PC-9 (cell line): ENCODE data around the gene SORBS2. TPM values are rescaled to one million over a fixed set of nuclear protein-coding genes. Genes with fewer than 3 reads are reported as not detected.
A peak's percentile ranks its signal among the peaks of the same experiment; 100 is the strongest.
"Not testable (repeated sequence)": the region's sequence is repeated elsewhere in the genome, so short reads cannot be mapped to it uniquely, and the experiment has no call there.

Source experiments
- BruUV-seq: library from RNA; stranded (reverse); fragments of 400-500 nt; replicated peaks from 2 replicates; lab custom pipeline; 2021; lab: Mats Ljungman, UMichigan
- CTCF ChIA-PET: fragments of 300-600 bp; sonication (Branson Sonifier 250); formaldehyde crosslinking; loops from one replicate; lab custom pipeline; 2022; ENCODE audit warnings: antibody characterized with exemption; lab: Charles Lee
- POLR2A ChIA-PET: fragments of 300-600 bp; sonication (Branson Sonifier 250); formaldehyde crosslinking; loops from one replicate; lab custom pipeline; 2022; ENCODE audit warnings: antibody characterized with exemption; ENCODE audit not compliant: unreplicated experiment; lab: Charles Lee
- DNase-seq, 2 experiments: peaks; one replicate each; pipeline versions ENCODE4 v3.0.0 to v3.0.0-alpha.2; 2015 to 2022; ENCODE audit warnings: mixed read lengths in 1 of 2
- H2AFZ ChIP-seq: fragments of 200-600 bp; sonication (generic); 2 replicates; pipeline ENCODE4 v1.8.1; 2017; ENCODE audit warnings: antibody characterized with exemption
- H3F3A ChIP-seq: fragments of 200-600 bp; sonication (generic); 2 replicates; pipeline ENCODE4 v1.8.1; 2017; ENCODE audit warnings: antibody characterized with exemption, mild to moderate bottlenecking, low read depth; ENCODE audit not compliant: insufficient read depth
- H3K27ac ChIP-seq: fragments of 200-600 bp; sonication (generic); 2 replicates; pipeline ENCODE4 v1.6.1; 2016; ENCODE audit warnings: mixed run types
- H3K27me3 ChIP-seq: fragments of 200-600 bp; sonication (generic); 2 replicates; pipeline ENCODE4 v1.6.1; 2016; ENCODE audit warnings: low read depth, mixed run types; ENCODE audit not compliant: insufficient read depth
- H3K36me3 ChIP-seq: fragments of 200-600 bp; sonication (generic); 2 replicates; pipeline ENCODE4 v1.6.1; 2016; ENCODE audit warnings: low read depth, mixed run types
- H3K4me1 ChIP-seq: fragments of 200-600 bp; sonication (generic); replicated peaks from 2 replicates; pipeline ENCODE4 v1.6.1; 2016; ENCODE audit warnings: mixed run types; ENCODE audit not compliant: insufficient read depth
- H3K4me2 ChIP-seq: fragments of 200-600 bp; sonication (generic); 2 replicates; pipeline ENCODE4 v1.6.1; 2017; ENCODE audit warnings: mixed run types
- H3K4me3 ChIP-seq: fragments of 200-600 bp; sonication (generic); 2 replicates; pipeline ENCODE4 v1.6.1; 2016; ENCODE audit warnings: mixed run types
- H3K79me2 ChIP-seq: fragments of 200-600 bp; sonication (generic); 2 replicates; pipeline ENCODE4 v1.6.1; 2017; ENCODE audit warnings: low read depth, mixed run types
- H3K9me2 ChIP-seq: fragments of 200-600 bp; sonication (generic); 2 replicates; pipeline ENCODE4 v1.8.1; 2017; ENCODE audit warnings: mild to moderate bottlenecking; ENCODE audit not compliant: insufficient read depth
- H3K9me3 ChIP-seq: fragments of 200-600 bp; sonication (generic); 2 replicates; pipeline ENCODE4 v1.8.1; 2016; ENCODE audit warnings: low read depth; ENCODE audit not compliant: insufficient read depth
- H4K20me1 ChIP-seq: fragments of 200-600 bp; sonication (generic); 2 replicates; pipeline ENCODE4 v1.8.1; 2017; ENCODE audit not compliant: insufficient read depth
- EZH2 ChIP-seq: fragments of 200-600 bp; sonication (generic); IDR thresholded peaks from 2 replicates; pipeline ENCODE4 v1.8.0; 2017; ENCODE audit warnings: antibody characterized with exemption, low read depth
- intact Hi-C: fragments of 100-400 bp; cut with micrococcal nuclease; formaldehyde crosslinking; loops from one replicate; pipeline ENCODE4 v1.10.0; 2022; ENCODE audit not compliant: unreplicated experiment
- total RNA-seq: library from RNA; stranded (reverse); gene quantifications from 2 replicates; pipeline ENCODE4 v1.2.3, GENCODE V29; 2021
- TF ChIP-seq, protein P1 (sequence below): fragments of 200-600 bp; sonication (generic); conservative IDR thresholded peaks from 2 replicates; pipeline ENCODE4 v1.6.1; 2017; ENCODE audit warnings: mixed run types, antibody characterized with exemption, mild to moderate bottlenecking, moderate library complexity

SORBS2 gene
- total RNA-seq, 1 experiment from 2014 or later, result 16.4 TPM

DNA sequence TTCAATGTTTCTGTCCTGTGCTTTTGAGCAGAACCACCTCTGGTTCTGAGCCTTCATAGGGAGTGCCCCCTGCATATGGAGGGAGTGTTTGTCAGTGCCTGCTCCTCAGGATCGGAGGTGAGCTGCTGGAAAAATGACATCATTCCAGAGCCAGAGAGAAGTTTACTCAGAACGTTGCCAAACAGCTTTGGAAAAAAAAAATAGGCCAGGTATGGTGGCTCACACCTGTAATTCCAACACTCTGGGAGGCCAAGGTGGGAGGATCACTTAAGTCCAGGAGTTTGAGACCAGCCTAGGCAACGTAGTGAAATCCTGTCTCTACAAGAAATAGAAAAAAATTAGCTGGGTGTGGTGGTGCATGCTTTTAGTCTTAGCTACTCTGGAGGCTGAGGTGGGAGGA is 249.5 kb downstream of the SORBS2 start:
- no peak overlapping the region for H3K27ac ChIP-seq
- CTCF ChIA-PET, result interaction anchor here (0.6 kb wide), 1 partner anchor 1854 kb away, joined by 7 read pairs; no protein-coding TSS in a partner anchor
- BruUV-seq, result no TSS peak

DNA sequence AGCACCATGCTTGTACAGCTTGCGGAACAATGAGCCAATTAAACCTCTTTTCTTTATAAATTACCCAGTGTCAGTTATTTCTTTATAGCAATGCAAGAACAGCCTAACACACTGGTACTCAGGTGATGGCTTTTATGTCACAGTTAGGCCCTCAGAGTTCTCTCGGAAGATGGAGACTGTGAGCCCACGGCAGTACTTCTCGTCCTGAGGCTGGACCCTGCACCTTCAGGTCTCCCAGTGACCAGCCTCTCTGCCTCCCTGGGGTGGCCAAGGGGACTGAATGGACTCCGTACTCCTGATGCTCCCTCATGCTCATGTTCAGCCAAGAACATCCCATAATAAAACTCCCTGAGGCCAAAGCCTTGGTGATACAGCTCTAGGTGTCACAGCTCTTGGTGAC is 251.7 kb downstream of the SORBS2 start:
- Histone ChIP-seq H3K36me3 (no peaks in the 10 kb centered on the region), H3F3A (0 out of 2 replicates have a peak, but pooled peaks cover 5% of the 10 kb centered on the region), H3K9me3 (no peaks in the 10 kb centered on the region), H3K79me2 (no peaks in the 10 kb centered on the region), H3K27ac (peak overlapping the region; percentile 73), H3K4me1 (peaks cover 16% of the 10 kb centered on the region), H4K20me1 (no peaks in the 10 kb centered on the region), H2AFZ (0 out of 2 replicates have a peak overlapping the region, but pooled peaks have one; percentile 32), H3K4me2 (peak overlapping the region; percentile 49), H3K4me3 (no peak overlapping the region), H3K27me3 (no peaks in the 10 kb centered on the region), H3K9me2 (no peaks in the 10 kb centered on the region)
- TF ChIP-seq EZH2, result no peak
- TF ChIP-seq, protein P1, sequence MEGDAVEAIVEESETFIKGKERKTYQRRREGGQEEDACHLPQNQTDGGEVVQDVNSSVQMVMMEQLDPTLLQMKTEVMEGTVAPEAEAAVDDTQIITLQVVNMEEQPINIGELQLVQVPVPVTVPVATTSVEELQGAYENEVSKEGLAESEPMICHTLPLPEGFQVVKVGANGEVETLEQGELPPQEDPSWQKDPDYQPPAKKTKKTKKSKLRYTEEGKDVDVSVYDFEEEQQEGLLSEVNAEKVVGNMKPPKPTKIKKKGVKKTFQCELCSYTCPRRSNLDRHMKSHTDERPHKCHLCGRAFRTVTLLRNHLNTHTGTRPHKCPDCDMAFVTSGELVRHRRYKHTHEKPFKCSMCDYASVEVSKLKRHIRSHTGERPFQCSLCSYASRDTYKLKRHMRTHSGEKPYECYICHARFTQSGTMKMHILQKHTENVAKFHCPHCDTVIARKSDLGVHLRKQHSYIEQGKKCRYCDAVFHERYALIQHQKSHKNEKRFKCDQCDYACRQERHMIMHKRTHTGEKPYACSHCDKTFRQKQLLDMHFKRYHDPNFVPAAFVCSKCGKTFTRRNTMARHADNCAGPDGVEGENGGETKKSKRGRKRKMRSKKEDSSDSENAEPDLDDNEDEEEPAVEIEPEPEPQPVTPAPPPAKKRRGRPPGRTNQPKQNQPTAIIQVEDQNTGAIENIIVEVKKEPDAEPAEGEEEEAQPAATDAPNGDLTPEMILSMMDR, result no peak
- POLR2A ChIA-PET, result interaction anchor here (0.5 to 0.7 kb wide), 7 partner anchors 24 to 339 kb away, joined by 3 to 22 read pairs (median 4); a partner anchor contains a TSS
- BruUV-seq, result TSS peak; percentile 90
- no peak for DNase-seq
- intact Hi-C loops, result no loop called here
- CTCF ChIA-PET, result no interaction called here

More for the DNA sequence above, 249.5 kb downstream of the SORBS2 start:
- no peaks in the 10 kb centered on the region for H3K9me3 ChIP-seq
- no peak overlapping the region for H3K4me3 ChIP-seq
- no peaks in the 10 kb centered on the region for H3K79me2 ChIP-seq
- H3F3A ChIP-seq, result 0 out of 2 replicates have a peak, but pooled peaks cover 5% of the 10 kb centered on the region
- no peaks in the 10 kb centered on the region for H3K9me2 ChIP-seq
- no peaks in the 10 kb centered on the region for H3K36me3 ChIP-seq
- TF ChIP-seq EZH2, result no peak
- TF ChIP-seq, protein P1, result no peak
- DNase-seq, result no peak
- intact Hi-C loops, result no loop called here
- H3K4me2 ChIP-seq, result no peak overlapping the region
- POLR2A ChIA-PET, result interaction anchor here (0.7 kb wide), 1 partner anchor 9 kb away, joined by 3 read pairs; no protein-coding TSS in a partner anchor
- H3K27me3 ChIP-seq, result no peaks in the 10 kb centered on the region
- no peak overlapping the region for H2AFZ ChIP-seq
- no peaks in the 10 kb centered on the region for H4K20me1 ChIP-seq
- H3K4me1 ChIP-seq, result peaks cover 16% of the 10 kb centered on the region

DNA sequence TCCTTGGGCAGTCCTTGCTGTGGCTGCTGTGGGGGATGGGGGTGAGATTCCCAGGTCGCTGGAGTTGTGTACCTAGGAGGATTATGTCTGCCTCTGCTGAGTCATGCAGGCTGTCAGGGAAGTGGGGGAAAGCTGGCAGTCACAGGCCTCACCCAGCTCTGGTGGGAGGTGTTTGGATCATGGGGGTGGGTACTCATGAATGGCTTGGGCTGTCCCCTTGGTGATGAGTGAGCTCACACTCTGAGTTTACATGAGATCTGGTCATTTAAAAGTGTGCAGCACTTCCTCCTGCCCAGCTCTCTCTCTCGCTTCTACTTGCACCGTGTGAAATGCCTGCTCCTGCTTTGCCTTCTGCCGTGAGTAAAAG is 252.1 kb downstream of the SORBS2 start:
- 0 out of 2 replicates have a peak, but pooled peaks cover 5% of the 10 kb centered on the region for H3F3A ChIP-seq
- no peak overlapping the region for H3K4me3 ChIP-seq
- no TSS peak for BruUV-seq
- peak overlapping the region; percentile 73 for H3K27ac ChIP-seq
- ChIA-PET CTCF (no interaction called here), POLR2A (interaction anchor here (0.5 to 0.7 kb wide), 10 partner anchors 9 to 339 kb away, joined by 3 to 22 read pairs (median 7); a partner anchor contains a TSS)
- TF ChIP-seq, protein P1, result no peak
- TF ChIP-seq EZH2, result no peak
- H3K4me1 ChIP-seq, result peaks cover 16% of the 10 kb centered on the region
- H2AFZ ChIP-seq, result 0 out of 2 replicates have a peak overlapping the region, but pooled peaks have one; percentile 32
- no peaks in the 10 kb centered on the region for H3K9me3 ChIP-seq
- H3K36me3 ChIP-seq, result no peaks in the 10 kb centered on the region
- intact Hi-C loops, result no loop called here
- H4K20me1 ChIP-seq, result no peaks in the 10 kb centered on the region
- peak overlapping the region; percentile 49 for H3K4me2 ChIP-seq
- H3K79me2 ChIP-seq, result no peaks in the 10 kb centered on the region
- H3K27me3 ChIP-seq, result no peaks in the 10 kb centered on the region
- H3K9me2 ChIP-seq, result no peaks in the 10 kb centered on the region
- peak; percentile 78 to 90 for DNase-seq

DNA sequence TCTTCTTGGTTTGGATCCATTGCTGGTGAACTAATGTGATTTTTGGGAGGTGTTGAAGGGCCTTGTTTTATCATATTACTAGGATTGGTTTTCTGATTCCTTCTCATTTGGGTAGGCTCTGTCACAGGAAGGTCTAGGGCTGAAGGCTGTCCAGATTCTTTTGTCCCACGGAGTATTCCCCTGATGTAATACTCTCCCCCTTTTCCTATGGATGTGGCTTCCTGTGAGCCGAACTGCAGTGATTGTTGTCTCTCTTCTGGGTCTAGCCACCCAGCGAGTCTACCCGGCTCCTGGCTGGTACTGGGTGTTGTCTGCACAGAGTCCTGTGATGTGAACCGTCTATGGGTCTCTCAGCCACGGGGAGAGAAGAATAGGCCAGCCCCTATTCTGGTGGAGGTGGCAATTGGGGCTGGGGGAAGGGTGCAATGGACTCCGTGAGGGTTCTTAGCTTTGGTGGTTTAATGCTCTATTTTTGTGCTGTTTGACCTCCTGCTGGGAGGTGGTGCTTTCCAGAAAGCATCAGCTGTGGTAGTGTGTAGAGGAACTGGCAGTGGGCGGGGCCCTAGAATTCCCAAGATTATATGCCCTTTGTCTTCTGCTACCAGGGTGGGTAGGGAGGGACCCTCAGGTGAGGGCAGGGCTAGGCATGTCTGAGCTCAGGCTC is 252.6 kb downstream of the SORBS2 start:
- H3K79me2 ChIP-seq, DNase-seq, H3K9me3 ChIP-seq, H4K20me1 ChIP-seq, H3K27me3 ChIP-seq, H3K4me3 ChIP-seq, H3K9me2 ChIP-seq, H3F3A ChIP-seq, H2AFZ ChIP-seq, H3K36me3 ChIP-seq, intact Hi-C loops, CTCF ChIA-PET: not testable (repeated sequence)
- Histone ChIP-seq H3K4me1 (peaks cover 16% of the 10 kb centered on the region), H3K4me2 (peak overlapping the region; percentile 46), H3K27ac (peak overlapping the region; percentile 73)
- TSS peak; percentile 76 for BruUV-seq
- POLR2A ChIA-PET, result interaction anchor here (0.5 to 0.7 kb wide), 8 partner anchors 9 to 183 kb away, joined by 3 to 22 read pairs (median 8); a partner anchor contains a TSS
